Muscle layer of colon (tissue), 2 donors: ENCODE data around the gene FHL1.
A peak's percentile ranks its signal among the peaks of the same experiment; 100 is the strongest.

Experiments
- H3K27ac ChIP-seq: one replicate; pipeline ENCODE4 v1.7.0; 2013; ENCODE audit warnings: low read depth, mild to moderate bottlenecking, low read length, moderate library complexity
- H3K27me3 ChIP-seq, 2 donors: one replicate each; pipeline ENCODE4 v1.7.0; 2013; ENCODE audit warnings: low read length in 2 of 2, mild to moderate bottlenecking in 2 of 2; ENCODE audit not compliant: insufficient read depth in 2 of 2, control insufficient read depth in 1 of 2
- H3K36me3 ChIP-seq: one replicate; pipeline ENCODE4 v1.7.0; 2013; ENCODE audit warnings: mild to moderate bottlenecking, low read length; ENCODE audit not compliant: insufficient read depth
- H3K4me1 ChIP-seq: one replicate; pipeline ENCODE4 v1.7.0; 2013; ENCODE audit warnings: mild to moderate bottlenecking, low read length; ENCODE audit not compliant: insufficient read depth
- H3K4me3 ChIP-seq, 2 donors: one replicate each; pipeline ENCODE4 v1.7.0; 2013; ENCODE audit warnings: low read length in 2 of 2, low read depth in 1 of 2, mild to moderate bottlenecking in 1 of 2, moderate library complexity in 1 of 2
- H3K9ac ChIP-seq: one replicate; pipeline ENCODE4 v1.7.0; 2013; ENCODE audit warnings: low read length
- H3K9me3 ChIP-seq: one replicate; pipeline ENCODE4 v1.7.0; 2013; ENCODE audit warnings: mild to moderate bottlenecking, low read length
- donor health status: abdominal sarcoma.
- donor health status: Adenocarcinoma of cecum.

Gene FHL1

DNA sequence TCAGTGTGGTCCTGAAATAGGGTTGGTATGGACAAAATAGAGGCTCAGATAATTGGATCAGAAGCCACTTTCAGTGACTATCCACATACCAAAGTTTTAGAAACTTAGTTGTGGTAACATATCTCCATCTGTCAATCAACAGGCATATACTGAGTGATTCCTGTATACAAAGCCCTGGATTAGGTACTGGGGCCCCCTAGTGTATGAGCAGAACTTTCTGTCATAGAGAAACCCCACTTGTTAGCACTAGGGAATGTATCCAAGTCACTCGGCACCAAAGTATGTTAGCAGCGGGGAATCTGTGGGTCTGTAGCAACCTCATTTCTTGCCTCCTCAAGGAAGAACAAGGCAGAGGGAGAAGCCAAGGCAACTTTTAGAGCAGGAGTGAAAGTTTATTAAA is 53.1 kb downstream of the FHL1 start:
- Histone ChIP-seq H3K4me1 (peaks cover 39% of the 10 kb centered on the region), H3K27me3 (no peaks in the 10 kb centered on the region), H3K4me3 (peak overlapping the region in 1 of 2 donors; percentile 34), H3K9ac (peak overlapping the region; percentile 38), H3K9me3 (no peaks in the 10 kb centered on the region), H3K27ac (no peak overlapping the region), H3K36me3 (no peaks in the 10 kb centered on the region)

DNA sequence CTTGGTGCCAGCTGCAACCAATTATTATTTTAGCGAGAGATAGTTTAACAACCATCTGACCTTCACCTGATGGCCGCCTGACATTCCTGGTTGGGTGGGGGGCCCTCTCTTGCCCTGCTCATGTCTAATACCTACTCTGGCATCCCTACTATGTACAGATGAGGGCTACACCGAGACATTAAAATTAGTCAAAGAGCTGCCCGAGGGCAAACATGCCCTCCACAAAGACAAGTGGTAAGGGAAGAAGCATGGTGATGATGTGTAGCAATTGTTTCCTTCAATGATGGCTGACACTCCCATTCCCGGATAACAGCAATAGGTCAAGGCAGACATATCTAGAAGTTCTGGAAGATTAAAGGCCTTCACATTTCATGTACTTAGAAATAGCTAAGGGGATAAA is 54.3 kb downstream of the FHL1 start:
- Histone ChIP-seq H3K27ac (peak overlapping the region; percentile 68), H3K27me3 (no peaks in the 10 kb centered on the region), H3K4me1 (peaks cover 40% of the 10 kb centered on the region), H3K9me3 (no peaks in the 10 kb centered on the region), H3K4me3 (peak overlapping the region in 1 of 2 donors; percentile 48), H3K36me3 (peaks cover 3% of the 10 kb centered on the region), H3K9ac (no peak overlapping the region)

DNA sequence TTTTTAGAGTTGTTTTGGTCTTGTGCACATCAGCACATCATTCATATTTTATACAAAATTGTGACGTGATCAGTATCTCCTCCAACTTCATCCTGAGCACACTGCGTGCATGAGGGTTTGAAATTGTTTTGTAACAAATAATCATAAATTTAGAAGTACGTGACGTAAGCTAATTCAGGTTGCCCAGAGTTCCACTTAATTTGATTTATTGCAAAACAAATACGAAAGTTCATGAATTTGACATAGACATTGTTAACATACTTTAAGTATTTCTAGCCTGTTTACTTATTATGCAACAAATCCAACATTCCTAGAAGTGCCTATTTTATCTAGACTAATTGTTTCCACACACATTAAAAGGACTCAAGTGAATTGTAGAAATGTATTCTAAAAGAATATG is 55.6 kb downstream of the FHL1 start:
- Histone ChIP-seq H3K9ac (peak overlapping the region; percentile 25), H3K36me3 (peaks cover 14% of the 10 kb centered on the region), H3K27ac (peak overlapping the region; percentile 9), H3K4me3 (no peak overlapping the region), H3K27me3 (no peaks in the 10 kb centered on the region), H3K4me1 (peaks cover 52% of the 10 kb centered on the region), H3K9me3 (no peaks in the 10 kb centered on the region)

DNA sequence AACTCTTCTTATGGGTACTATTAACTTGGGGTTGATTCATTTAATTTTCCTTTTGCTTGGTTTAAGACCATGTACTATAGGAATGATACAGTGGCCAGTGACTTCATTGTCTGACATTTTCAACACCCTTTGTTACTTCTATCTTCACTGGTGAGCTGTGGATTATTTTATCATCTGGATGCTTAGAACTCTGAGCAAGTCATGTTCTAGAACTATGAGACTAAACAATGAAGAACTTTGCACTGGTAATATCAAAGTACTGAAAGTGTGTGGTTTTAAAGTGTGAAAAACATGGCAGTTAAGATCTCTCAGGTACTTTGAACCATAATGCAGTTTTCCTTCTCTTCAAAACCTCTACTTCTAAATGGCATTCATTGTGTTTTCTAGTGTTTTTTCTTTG is 56.1 kb downstream of the FHL1 start:
- peak overlapping the region; percentile 40 for H3K27ac ChIP-seq
- no peaks in the 10 kb centered on the region for H3K27me3 ChIP-seq
- peaks cover 20% of the 10 kb centered on the region for H3K36me3 ChIP-seq
- no peaks in the 10 kb centered on the region for H3K9me3 ChIP-seq
- peak overlapping the region in 1 of 2 donors; percentile 41 for H3K4me3 ChIP-seq
- peaks cover 57% of the 10 kb centered on the region for H3K4me1 ChIP-seq
- peak overlapping the region; percentile 25 for H3K9ac ChIP-seq

DNA sequence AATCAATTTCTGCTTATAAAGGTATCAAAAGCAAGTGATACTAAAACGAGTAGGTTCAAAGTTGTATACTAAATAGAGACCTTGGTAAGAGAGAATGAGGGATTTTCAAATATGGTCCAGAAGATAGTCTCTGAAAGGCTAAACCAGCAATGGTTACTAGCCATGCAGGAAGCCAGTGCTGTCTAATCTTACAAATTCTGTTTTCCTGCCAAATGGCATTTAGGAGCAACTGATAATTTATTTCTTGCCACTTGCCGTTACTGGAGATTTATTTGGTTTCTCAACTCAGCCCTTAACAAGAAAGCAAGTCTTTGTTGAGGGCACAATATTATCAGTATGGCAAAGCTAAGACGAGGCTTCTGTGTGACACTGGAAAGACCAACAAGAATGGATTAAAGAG is 56.6 kb downstream of the FHL1 start:
- peak overlapping the region in 1 of 2 donors; percentile 41 for H3K4me3 ChIP-seq
- H3K9me3 ChIP-seq: no peaks in the 10 kb centered on the region
- peak overlapping the region; percentile 68 for H3K9ac ChIP-seq
- H3K27me3 ChIP-seq: no peaks in the 10 kb centered on the region
- H3K27ac ChIP-seq: peak overlapping the region; percentile 40
- peaks cover 22% of the 10 kb centered on the region for H3K36me3 ChIP-seq
- peaks cover 61% of the 10 kb centered on the region for H3K4me1 ChIP-seq

DNA sequence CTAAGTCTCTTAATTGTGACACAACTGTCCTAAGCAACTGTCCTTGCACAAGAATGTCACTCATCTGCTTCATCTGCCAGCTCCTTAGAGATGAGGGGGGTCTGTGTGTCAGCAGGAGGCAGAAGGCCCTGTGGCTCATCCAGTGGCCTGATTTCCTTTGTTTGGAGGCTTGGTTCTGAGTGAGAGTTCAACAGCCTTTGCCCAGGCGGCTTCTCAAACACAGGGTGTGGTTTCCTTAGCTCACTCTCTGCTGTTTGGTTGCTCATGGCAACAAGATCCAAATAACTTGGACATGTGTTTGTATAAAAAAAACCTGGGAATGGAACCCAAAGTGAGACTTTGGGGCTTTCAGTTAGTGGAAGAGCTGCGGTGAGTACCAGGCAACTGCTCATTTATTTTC is 57.2 kb downstream of the FHL1 start:
- Histone ChIP-seq H3K4me3 (peak overlapping the region in 1 of 2 donors; percentile 41), H3K9ac (peak overlapping the region; percentile 68), H3K27me3 (peaks cover 0 to under 1% of the 10 kb centered on the region in 2 donors), H3K27ac (peak overlapping the region; percentile 40), H3K36me3 (peaks cover 22% of the 10 kb centered on the region), H3K4me1 (peaks cover 67% of the 10 kb centered on the region), H3K9me3 (no peaks in the 10 kb centered on the region)

DNA sequence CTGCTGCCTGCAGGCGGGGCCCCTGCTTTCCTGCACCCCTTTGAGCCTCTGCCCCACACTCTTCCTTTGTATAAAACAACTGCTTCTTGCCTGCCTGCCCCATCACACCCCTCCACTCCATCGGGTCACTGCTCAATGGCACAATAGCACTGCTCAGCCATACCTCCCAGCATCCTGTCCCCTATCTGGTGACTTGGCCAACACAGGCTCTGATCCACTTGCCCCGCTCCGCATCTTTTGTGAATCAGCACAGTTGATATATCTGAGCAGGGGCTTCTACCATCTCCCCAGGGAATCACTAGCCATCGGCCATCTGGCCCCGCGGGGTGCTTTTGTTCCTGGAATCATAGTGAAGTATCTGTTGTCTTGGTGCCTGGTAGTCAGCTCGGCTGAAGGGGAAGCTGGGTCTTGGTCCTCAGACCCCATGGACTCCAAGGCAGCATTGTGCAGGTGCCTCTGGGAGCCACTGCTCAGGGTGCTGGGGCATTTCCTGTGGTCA is 58.6 kb downstream of the FHL1 start:
- peak overlapping the region; percentile 65 for H3K27ac ChIP-seq
- H3K36me3 ChIP-seq: peaks cover 22% of the 10 kb centered on the region
- peaks cover 69% of the 10 kb centered on the region for H3K4me1 ChIP-seq
- H3K27me3 ChIP-seq: peaks cover 0 to 5% of the 10 kb centered on the region in 2 donors
- H3K9ac ChIP-seq: peak overlapping the region; percentile 68
- H3K9me3 ChIP-seq: no peaks in the 10 kb centered on the region
- H3K4me3 ChIP-seq: peak overlapping the region in 1 of 2 donors; percentile 41

DNA sequence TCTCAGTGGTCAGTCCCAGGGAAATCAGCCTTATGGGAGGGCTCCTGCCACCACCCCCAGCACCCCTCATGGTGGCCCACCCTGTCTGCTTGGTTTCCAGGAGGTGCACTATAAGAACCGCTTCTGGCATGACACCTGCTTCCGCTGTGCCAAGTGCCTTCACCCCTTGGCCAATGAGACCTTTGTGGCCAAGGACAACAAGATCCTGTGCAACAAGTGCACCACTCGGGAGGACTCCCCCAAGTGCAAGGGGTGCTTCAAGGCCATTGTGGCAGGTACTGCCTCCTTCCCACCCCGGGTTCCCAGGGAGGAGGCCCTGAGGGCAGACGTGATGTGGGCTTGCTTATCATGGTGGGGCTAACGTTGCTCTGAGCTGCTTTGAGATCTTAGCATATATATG is 59.6 kb downstream of the FHL1 start:
- Histone ChIP-seq H3K36me3 (peaks cover 22% of the 10 kb centered on the region), H3K4me1 (peaks cover 69% of the 10 kb centered on the region), H3K9ac (no peak overlapping the region), H3K4me3 (peak overlapping the region in 1 of 2 donors; percentile 41), H3K27ac (peak overlapping the region; percentile 65), H3K27me3 (peaks cover 0 to 5% of the 10 kb centered on the region in 2 donors), H3K9me3 (no peaks in the 10 kb centered on the region)

DNA sequence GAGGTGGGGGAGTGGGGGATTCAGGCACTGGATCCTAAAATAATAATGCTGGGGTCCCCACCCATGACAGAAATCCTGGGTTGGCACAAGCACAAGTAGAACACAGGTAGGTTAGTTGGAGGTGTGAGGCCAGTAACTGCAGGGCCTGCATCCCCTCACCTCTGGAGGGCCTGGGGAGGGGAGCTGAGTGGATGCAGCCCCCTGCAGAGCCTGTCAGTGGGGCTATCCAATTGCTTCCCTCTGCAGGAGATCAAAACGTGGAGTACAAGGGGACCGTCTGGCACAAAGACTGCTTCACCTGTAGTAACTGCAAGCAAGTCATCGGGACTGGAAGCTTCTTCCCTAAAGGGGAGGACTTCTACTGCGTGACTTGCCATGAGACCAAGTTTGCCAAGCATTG is 60.2 kb downstream of the FHL1 start:
- Histone ChIP-seq H3K27ac (no peak overlapping the region), H3K36me3 (peaks cover 22% of the 10 kb centered on the region), H3K27me3 (peaks cover 0 to 5% of the 10 kb centered on the region in 2 donors), H3K9me3 (no peaks in the 10 kb centered on the region), H3K4me3 (no peak overlapping the region), H3K4me1 (peaks cover 69% of the 10 kb centered on the region), H3K9ac (no peak overlapping the region)

DNA sequence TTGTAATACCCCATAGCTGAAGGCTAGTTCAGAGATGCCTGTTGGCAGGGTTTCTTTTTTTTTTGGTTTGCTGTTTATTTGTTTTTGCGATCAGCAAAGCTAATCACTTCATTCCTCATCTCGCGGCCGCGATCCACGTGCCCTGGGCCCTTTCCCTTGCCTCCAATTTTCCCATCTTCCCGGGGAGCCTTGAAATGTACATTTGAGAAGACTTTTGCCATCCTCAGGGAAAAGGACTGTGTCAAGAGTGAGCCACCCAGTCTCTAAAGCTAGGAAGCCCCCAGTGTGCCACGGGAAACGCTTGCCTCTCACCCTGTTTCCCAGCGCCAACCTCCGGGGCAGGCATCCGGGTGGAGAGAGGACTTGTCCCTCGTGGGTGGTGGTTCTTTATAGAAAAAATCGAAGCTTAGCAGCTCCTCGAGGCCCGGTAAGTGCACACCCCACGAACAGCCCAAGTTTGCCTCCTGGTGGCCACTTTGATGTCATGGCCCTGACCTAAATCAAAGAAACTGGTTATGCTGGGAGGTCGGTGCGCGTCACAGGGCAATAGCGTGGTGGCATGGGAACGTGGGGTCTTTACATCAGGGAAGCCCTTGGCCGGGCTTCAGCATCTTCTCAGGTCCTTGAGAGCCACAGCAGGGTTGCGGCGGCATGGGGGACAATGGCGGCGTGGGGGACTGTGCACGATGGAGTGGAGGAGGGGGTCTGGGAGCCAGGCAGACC is 61.8 kb downstream of the FHL1 start:
- Histone ChIP-seq H3K4me3 (no peak overlapping the region), H3K4me1 (peaks cover 53% of the 10 kb centered on the region), H3K27ac (peak overlapping the region; percentile 59), H3K36me3 (peaks cover 22% of the 10 kb centered on the region), H3K9ac (peak overlapping the region; percentile 43), H3K27me3 (peaks cover 0 to 5% of the 10 kb centered on the region in 2 donors), H3K9me3 (no peaks in the 10 kb centered on the region)

DNA sequence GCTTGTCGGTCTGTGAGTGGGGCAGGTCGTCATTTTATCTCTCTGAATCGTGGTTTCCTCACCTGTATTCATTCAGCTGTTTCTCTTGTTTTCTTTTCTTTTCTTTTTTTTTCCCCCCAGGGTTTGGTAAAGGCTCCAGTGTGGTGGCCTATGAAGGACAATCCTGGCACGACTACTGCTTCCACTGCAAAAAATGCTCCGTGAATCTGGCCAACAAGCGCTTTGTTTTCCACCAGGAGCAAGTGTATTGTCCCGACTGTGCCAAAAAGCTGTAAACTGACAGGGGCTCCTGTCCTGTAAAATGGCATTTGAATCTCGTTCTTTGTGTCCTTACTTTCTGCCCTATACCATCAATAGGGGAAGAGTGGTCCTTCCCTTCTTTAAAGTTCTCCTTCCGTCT is 62.4 kb downstream of the FHL1 start:
- Histone ChIP-seq H3K4me3 (no peak overlapping the region), H3K36me3 (peaks cover 22% of the 10 kb centered on the region), H3K27ac (peak overlapping the region; percentile 59), H3K4me1 (peaks cover 48% of the 10 kb centered on the region), H3K9me3 (no peaks in the 10 kb centered on the region), H3K9ac (no peak overlapping the region), H3K27me3 (peaks cover 0 to 5% of the 10 kb centered on the region in 2 donors)

DNA sequence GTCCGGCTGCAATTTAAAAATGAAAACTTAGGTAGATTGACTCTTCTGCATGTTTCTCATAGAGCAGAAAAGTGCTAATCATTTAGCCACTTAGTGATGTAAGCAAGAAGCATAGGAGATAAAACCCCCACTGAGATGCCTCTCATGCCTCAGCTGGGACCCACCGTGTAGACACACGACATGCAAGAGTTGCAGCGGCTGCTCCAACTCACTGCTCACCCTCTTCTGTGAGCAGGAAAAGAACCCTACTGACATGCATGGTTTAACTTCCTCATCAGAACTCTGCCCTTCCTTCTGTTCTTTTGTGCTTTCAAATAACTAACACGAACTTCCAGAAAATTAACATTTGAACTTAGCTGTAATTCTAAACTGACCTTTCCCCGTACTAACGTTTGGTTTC is 62.9 kb downstream of the FHL1 start:
- peaks cover 43% of the 10 kb centered on the region for H3K4me1 ChIP-seq
- H3K9me3 ChIP-seq: no peaks in the 10 kb centered on the region
- peaks cover 0 to 5% of the 10 kb centered on the region in 2 donors for H3K27me3 ChIP-seq
- H3K9ac ChIP-seq: no peak overlapping the region
- H3K36me3 ChIP-seq: peaks cover 22% of the 10 kb centered on the region
- no peak overlapping the region for H3K4me3 ChIP-seq
- H3K27ac ChIP-seq: no peak overlapping the region
